ENCODE results near the gene TRANK1. TPM values are rescaled to one million over a fixed set of nuclear protein-coding genes. Genes with fewer than 3 reads are reported as not detected.

TRANK1 gene
- total and polyA plus RNA-seq, 2 of the 8 experiments (the other 6 are each of a cell fraction or from before 2014, with no cell fraction given): 2.9 to 8.8 TPM

DNA sequence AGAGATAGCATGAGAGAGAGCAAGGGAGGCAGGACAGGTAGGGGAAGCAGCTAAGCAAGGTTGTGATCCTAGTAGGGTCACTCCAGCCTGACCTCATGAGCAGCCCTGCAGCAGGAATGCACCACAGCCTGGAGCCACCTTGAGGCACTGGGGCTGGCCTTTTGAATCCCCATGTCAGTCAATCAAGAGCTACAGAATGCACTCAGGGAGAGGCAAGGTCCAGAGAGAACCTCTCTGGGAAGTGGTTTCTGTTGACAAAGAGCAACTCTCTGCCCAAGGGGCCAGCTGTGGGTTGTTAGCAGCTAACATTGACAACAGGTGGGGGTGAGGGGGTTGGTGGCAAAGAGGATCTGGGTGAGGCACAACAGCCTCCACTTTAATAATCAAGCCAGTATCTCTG is 54.6 kb downstream of the TRANK1 start:
- Histone ChIP-seq H3K4me3 (ENCODE audit: extremely low read depth in 1 of 4, insufficient read depth in 2 of 4, low read depth in 3 of 4, low read length in 4 of 4) (no peak overlapping the region), H3K18ac (ENCODE audit: extremely low read depth, low read length) (no peak overlapping the region), H2BK15ac (ENCODE audit: low read length) (no peak overlapping the region), H2BK20ac (ENCODE audit: low read length) (no peak overlapping the region), H3K9ac (replicated peaks in 1 of 4; ENCODE audit: extremely low read depth in 1 of 4, low read depth in 3 of 4, low read length in 3 of 4) (no peak overlapping the region), H2AK5ac (ENCODE audit: low read depth, low read length) (no peak overlapping the region), H4K91ac (replicated peaks; ENCODE audit: insufficient read length, low read length) (no peak overlapping the region), H3K79me1 (ENCODE audit: low read depth, low read length) (no peaks in the 10 kb centered on the region), H2BK120ac (replicated peaks; ENCODE audit: low read depth, low read length) (no peak overlapping the region), H4K8ac (ENCODE audit: extremely low read depth, insufficient read depth, low read length) (no peak overlapping the region), H3K23ac (ENCODE audit: insufficient read length) (no peak overlapping the region), H2AFZ (ENCODE audit: low read length) (no peak overlapping the region), H3K23me2 (ENCODE audit: low read depth, low read length) (no peaks in the 10 kb centered on the region), H4K20me1 (replicated peaks in 1 of 2; ENCODE audit: control insufficient read depth in 1 of 2, insufficient read depth in 2 of 2, low read length in 2 of 2) (no peaks in the 10 kb centered on the region), H3K79me2 (ENCODE audit: control insufficient read depth in 1 of 2, insufficient read depth in 2 of 2, low read length in 2 of 2) (no peaks in the 10 kb centered on the region), H3K9me3 (ENCODE audit: insufficient read depth in 2 of 2, low read depth in 1 of 2, low read length in 1 of 2) (no peaks in the 10 kb centered on the region), H3K36me3 (ENCODE audit: control insufficient read depth in 2 of 4, insufficient read depth in 4 of 4, low read length in 3 of 4) (no peaks in the 10 kb centered on the region; a peak in 1 of 8 replicates), H3K27ac (ENCODE audit: low read depth, low read length) (no peak overlapping the region), H2BK5ac (ENCODE audit: low read depth, low read length) (no peak overlapping the region), H3K56ac (replicated peaks; ENCODE audit: insufficient read length, low read depth, low read length) (no peak overlapping the region), H3K4ac (replicated peaks; ENCODE audit: insufficient read length, low read depth, low read length) (no peak overlapping the region), H3K27me3 (replicated peaks in 1 of 4; ENCODE audit: control insufficient read depth in 3 of 4, extremely low read depth in 1 of 4, insufficient read depth in 3 of 4, low read length in 3 of 4) (no peaks in the 10 kb centered on the region), H2BK12ac (ENCODE audit: low read depth, low read length) (no peak overlapping the region), H4K5ac (ENCODE audit: insufficient read length, low read depth, low read length) (no peak overlapping the region), H3K14ac (ENCODE audit: insufficient read length) (no peak overlapping the region), H3K4me2 (ENCODE audit: insufficient read depth in 1 of 2, low read depth in 2 of 2, low read length in 2 of 2) (no peak overlapping the region), H3K4me1 (replicated peaks in 1 of 4; ENCODE audit: control insufficient read depth in 3 of 4, insufficient read depth in 4 of 4, low read length in 3 of 4) (no peaks in the 10 kb centered on the region)
- POLR2A ChIA-PET (ENCODE audit: partially characterized antibody): no interaction called here
- TF ChIP-seq SUZ12 (IDR thresholded peaks at IDR 0.05; ENCODE audit: low read length) (no peak), TAF7 (optimal IDR thresholded peaks at IDR 0.05; ENCODE audit: borderline replicate concordance, low read depth, low read length) (no peak), RNF2 (IDR thresholded peaks at IDR 0.05; ENCODE audit: borderline replicate concordance, low read depth, low read length, missing control alignments, poor library complexity, severe bottlenecking) (no peak), RAD21 (IDR thresholded peaks at IDR 0.05 in 1 of 2, conservative IDR thresholded peaks at IDR 0.05 in 1 of 2; ENCODE audit: low read depth in 2 of 2, low read length in 2 of 2) (no peak), HDAC6 (IDR thresholded peaks at IDR 0.05; ENCODE audit: low read depth, low read length) (no peak), SP2 (IDR thresholded peaks at IDR 0.05; ENCODE audit: low read length) (no peak), FOSL1 (IDR thresholded peaks at IDR 0.05; ENCODE audit: insufficient read depth, low read depth, low read length) (no peak), EGR1 (IDR thresholded peaks at IDR 0.05; ENCODE audit: borderline replicate concordance, low read depth, low read length) (no peak), KDM1A (IDR thresholded peaks at IDR 0.05; ENCODE audit: borderline replicate concordance, low read length) (no peak)
- CTCF ChIA-PET (ENCODE audit: partially characterized antibody): interaction anchor here (0.6 to 5.0 kb wide), 6 partner anchors 13 to 1021 kb away, joined by 3 to 40 read pairs (median 4); no protein-coding TSS in a partner anchor
- FAIRE-seq (no peak), DNase-seq (ENCODE audit: low read depth in 1 of 2, low spot score in 2 of 2) (peak in 1 of 2 experiments; percentile 39)

All from H1 (cell line).